ENCODE results near the gene POM121.
"Not testable (repeated sequence)": the region's sequence is repeated elsewhere in the genome, so short reads cannot be mapped to it uniquely, and the experiment has no call there.

GRCh38 chr7:72980382-72980781 lies 55.5 kb downstream of the POM121 start:
- TF ChIP-seq CTCF (optimal IDR thresholded peaks at IDR 0.05 in 1 of 3, IDR thresholded peaks at IDR 0.05 in 1 of 3, conservative IDR thresholded peaks at IDR 0.05 in 1 of 3; ENCODE audit: extremely low read depth in 1 of 3, insufficient read depth in 2 of 3, low read length in 3 of 3); EZH2 (IDR thresholded peaks at IDR 0.05; ENCODE audit: low read length): not testable (repeated sequence)
